ENCODE measurements around the gene HOOK1.
"Not testable (repeated sequence)": the region's sequence is repeated elsewhere in the genome, so short reads cannot be mapped to it uniquely, and the experiment has no call there.

The HOOK1 gene

GRCh38 chr1:59819566-59820438, 5.1 kb downstream of the HOOK1 start:
- DNase-seq (ENCODE audit: low read depth in 2 of 2): no peak

GRCh38 chr1:59827055-59827643, 12.4 kb downstream of the HOOK1 start:
- DNase-seq (ENCODE audit: low read depth in 2 of 2): no peak

- DNase-seq (ENCODE audit: low read depth in 2 of 2): no peak
Measured at GRCh38 chr1:59828160-59828559, 13.4 kb downstream of the HOOK1 start.

- no peak for DNase-seq (ENCODE audit: low read depth in 2 of 2)
Measured at GRCh38 chr1:59831529-59831928, 16.8 kb downstream of the HOOK1 start.

- DNase-seq (ENCODE audit: low read depth in 2 of 2): no peak
Measured at GRCh38 chr1:59833022-59833421, 18.3 kb downstream of the HOOK1 start.

GRCh38 chr1:59833991-59834390, 19.2 kb downstream of the HOOK1 start:
- no peak for DNase-seq (ENCODE audit: low read depth in 2 of 2)

GRCh38 chr1:59837857-59838256, 23.1 kb downstream of the HOOK1 start:
- DNase-seq (ENCODE audit: low read depth in 2 of 2): not testable (repeated sequence)

- DNase-seq (ENCODE audit: low read depth in 2 of 2): no peak
Measured at GRCh38 chr1:59845091-59845490, 30.3 kb downstream of the HOOK1 start.

GRCh38 chr1:59846209-59846894, 31.6 kb downstream of the HOOK1 start:
- DNase-seq (ENCODE audit: low read depth in 2 of 2): no peak

GRCh38 chr1:59846895-59847282, 32.1 kb downstream of the HOOK1 start:
- no peak for DNase-seq (ENCODE audit: low read depth in 2 of 2)

- DNase-seq (ENCODE audit: low read depth in 2 of 2): no peak
Measured at GRCh38 chr1:59852117-59852516, 37.4 kb downstream of the HOOK1 start.

GRCh38 chr1:59855297-59855696, 40.5 kb downstream of the HOOK1 start:
- DNase-seq (ENCODE audit: low read depth in 2 of 2): not testable (repeated sequence)

- no peak for DNase-seq (ENCODE audit: low read depth in 2 of 2)
Measured at GRCh38 chr1:59856725-59857338, 42.1 kb downstream of the HOOK1 start.

GRCh38 chr1:59857679-59858354, 43.1 kb downstream of the HOOK1 start:
- no peak for DNase-seq (ENCODE audit: low read depth in 2 of 2)

- no peak for DNase-seq (ENCODE audit: low read depth in 2 of 2)
Measured at GRCh38 chr1:59866462-59866861, 51.7 kb downstream of the HOOK1 start.

GRCh38 chr1:59871746-59872145, 57.0 kb downstream of the HOOK1 start:
- DNase-seq (ENCODE audit: low read depth in 2 of 2): no peak

GRCh38 chr1:59877108-59877682, 62.4 kb downstream of the HOOK1 start:
- no peak for DNase-seq (ENCODE audit: low read depth in 2 of 2)

GRCh38 chr1:59878370-59878769, 63.6 kb downstream of the HOOK1 start:
- DNase-seq (ENCODE audit: low read depth in 2 of 2): no peak

GRCh38 chr1:59879574-59879973, 64.8 kb downstream of the HOOK1 start:
- DNase-seq (ENCODE audit: low read depth in 2 of 2): peak; percentile 4 to 7

- DNase-seq (ENCODE audit: low read depth in 2 of 2): no peak
Measured at GRCh38 chr1:59879996-59880505, 65.3 kb downstream of the HOOK1 start.

GRCh38 chr1:59880735-59881134, 66.0 kb downstream of the HOOK1 start:
- no peak for DNase-seq (ENCODE audit: low read depth in 2 of 2)
